Liver (tissue), 9 donors: ENCODE data around the gene ZNF782. TPM values are rescaled to one million over a fixed set of nuclear protein-coding genes. Genes with fewer than 3 reads are reported as not detected.

ENCODE experiments used
- DNase-seq: peaks from one replicate; pipeline ENCODE4 v3.0.0-alpha.2; 2017; ENCODE audit warnings: low spot score
- H3K27ac ChIP-seq, 2 donors: one replicate each; pipeline ENCODE4 v1.7.0; 2013; ENCODE audit warnings: inconsistent platforms in 2 of 2, low read length in 2 of 2, control low read depth in 1 of 2, low read depth in 1 of 2, mild to moderate bottlenecking in 1 of 2
- H3K27me3 ChIP-seq, 4 donors: one replicate each; pipeline versions ENCODE4 v1.6.1 to v1.7.0; 2013; ENCODE audit warnings: low read length in 3 of 4, inconsistent platforms in 1 of 4, mild to moderate bottlenecking in 1 of 4, moderate library complexity in 1 of 4; ENCODE audit not compliant: control insufficient read depth in 4 of 4, insufficient read depth in 4 of 4
- H3K36me3 ChIP-seq, 4 donors: one replicate each; pipeline versions ENCODE4 v1.6.1 to v1.7.0; 2013; ENCODE audit warnings: low read length in 3 of 4, mild to moderate bottlenecking in 3 of 4, low read depth in 1 of 4, moderate library complexity in 1 of 4; ENCODE audit not compliant: control insufficient read depth in 4 of 4, insufficient read depth in 3 of 4
- H3K4me1 ChIP-seq, 4 donors: one replicate each; pipeline versions ENCODE4 v1.6.1 to v1.7.0; 2013; ENCODE audit warnings: low read length in 3 of 4, mild to moderate bottlenecking in 3 of 4, moderate library complexity in 1 of 4; ENCODE audit not compliant: control insufficient read depth in 4 of 4, insufficient read depth in 4 of 4
- H3K4me3 ChIP-seq, 3 donors: one replicate each; pipeline versions ENCODE4 v1.6.1 to v1.7.0; 2013; ENCODE audit warnings: low read length in 3 of 3, control low read depth in 1 of 3, low read depth in 1 of 3, mild to moderate bottlenecking in 1 of 3
- H3K9ac ChIP-seq, 2 donors: one replicate each; pipeline ENCODE4 v1.7.0; 2013; ENCODE audit warnings: low read length in 2 of 2, mild to moderate bottlenecking in 2 of 2, moderate library complexity in 2 of 2, control low read depth in 1 of 2, low read depth in 1 of 2
- H3K9me3 ChIP-seq, 4 donors: one replicate each; pipeline versions ENCODE4 v1.6.1 to v1.7.0; 2013; ENCODE audit warnings: low read length in 3 of 4; ENCODE audit not compliant: control insufficient read depth in 4 of 4
- EGR1 ChIP-seq, 2 donors: IDR thresholded peaks; 2 replicates each; pipeline ENCODE4 v1.6.1; 2016 to 2018; ENCODE audit warnings: antibody characterized with exemption in 2 of 2, low read depth in 2 of 2
- FOXA1 ChIP-seq: IDR thresholded peaks from 2 replicates; pipeline ENCODE4 v1.6.1; 2016; ENCODE audit warnings: antibody characterized with exemption
- FOXA2 ChIP-seq: IDR thresholded peaks from 2 replicates; pipeline ENCODE4 v1.6.1; 2016; ENCODE audit warnings: antibody characterized with exemption
- GABPA ChIP-seq, 2 donors: IDR thresholded peaks in 1 of 2; conservative IDR thresholded peaks in 1 of 2; 2 replicates each; pipeline ENCODE4 v1.6.1; 2016; ENCODE audit warnings: antibody characterized with exemption in 2 of 2, mild to moderate bottlenecking in 1 of 2, moderate library complexity in 1 of 2
- HNF4A ChIP-seq, 2 donors: conservative IDR thresholded peaks; 2 replicates each; pipeline ENCODE4 v1.6.1; 2016; ENCODE audit warnings: antibody characterized with exemption in 2 of 2, mild to moderate bottlenecking in 2 of 2
- HNF4G ChIP-seq: IDR thresholded peaks from 2 replicates; pipeline ENCODE4 v1.6.1; 2016; ENCODE audit warnings: antibody characterized with exemption
- JUND ChIP-seq, 2 donors: IDR thresholded peaks; 2 replicates each; pipeline ENCODE4 v1.6.1; 2016; ENCODE audit warnings: antibody characterized with exemption in 2 of 2
- NR2F2 ChIP-seq: IDR thresholded peaks from 2 replicates; pipeline ENCODE4 v1.6.1; 2016; ENCODE audit warnings: antibody characterized with exemption
- RAD21 ChIP-seq, 2 donors: IDR thresholded peaks; 2 replicates each; pipeline ENCODE4 v1.6.1; 2016; ENCODE audit warnings: antibody characterized with exemption in 2 of 2, mild to moderate bottlenecking in 2 of 2
- RXRA ChIP-seq, 2 donors: IDR thresholded peaks; 2 replicates each; pipeline ENCODE4 v1.6.1; 2017 to 2018; ENCODE audit warnings: antibody characterized with exemption in 2 of 2, mild to moderate bottlenecking in 1 of 2
- SP1 ChIP-seq: IDR thresholded peaks from 2 replicates; pipeline ENCODE4 v1.6.1; 2018; ENCODE audit warnings: antibody characterized with exemption, mild to moderate bottlenecking
- TAF1 ChIP-seq: conservative IDR thresholded peaks from 2 replicates; pipeline ENCODE4 v1.6.1; 2016; ENCODE audit warnings: antibody characterized with exemption, mild to moderate bottlenecking
- YY1 ChIP-seq: IDR thresholded peaks from 2 replicates; pipeline ENCODE4 v1.6.1; 2016; ENCODE audit warnings: antibody characterized with exemption, mild to moderate bottlenecking
- WGBS: extraction: QIAGEN DNeasy Blood & Tissue Kit; methylation state at CpG from one replicate; pipeline ENCODE4 v1.1.7; 2013; 5-methylcytosine and 5-hydroxymethylcytosine counted together
- polyA plus RNA-seq, 2 donors: library from polyadenylated mRNA; stranded (reverse) in 1 of 2; unstranded in 1 of 2; fragments of 200-250 nt in 1 of 2; fragments of >200 nt in 1 of 2; fragmentation: Nextera tagmentation in 1 of 2; extraction: Ambion mirVana in 1 of 2; gene quantifications; one replicate each; pipeline versions ENCODE4 v1.2.1 to v1.2.3, GENCODE V29; 2013 to 2015
- total RNA-seq, 2 donors: library from RNA; depleted of rRNA; stranded (reverse); fragments of >200 nt; gene quantifications; one replicate each; pipeline ENCODE4 v1.2.3, GENCODE V29; 2014
- TF ChIP-seq, protein P1 (sequence below): IDR thresholded peaks from 2 replicates; pipeline ENCODE4 v1.6.1; 2016; ENCODE audit warnings: antibody characterized with exemption
- TF ChIP-seq, protein P2 (sequence below): IDR thresholded peaks from 2 replicates; pipeline ENCODE4 v1.6.1; 2016; ENCODE audit warnings: antibody characterized with exemption
- TF ChIP-seq, protein P3 (sequence below): fragments of 150-350 bp; IDR thresholded peaks from 2 replicates; pipeline ENCODE4 v1.5.1; 2017; ENCODE audit warnings: improper control_type of control experiment, low read depth, low read length; ENCODE audit not compliant: missing input control
- TF ChIP-seq, protein P4 (sequence below): IDR thresholded peaks from 2 replicates; pipeline ENCODE4 v1.6.1; 2016; ENCODE audit warnings: antibody characterized with exemption
- TF ChIP-seq, protein P5 (sequence below): IDR thresholded peaks from 2 replicates; pipeline ENCODE4 v1.6.1; 2016; ENCODE audit warnings: antibody characterized with exemption, mild to moderate bottlenecking
- donor health status: healthy.
- donor health status: healthy.
- donor health status: healthy.
- donor health status: healthy.
- donor health status: healthy.

Gene ZNF782
- total and polyA plus RNA-seq, 4 donors = 0.70 to 7.4 (median 2.1) TPM

DNA sequence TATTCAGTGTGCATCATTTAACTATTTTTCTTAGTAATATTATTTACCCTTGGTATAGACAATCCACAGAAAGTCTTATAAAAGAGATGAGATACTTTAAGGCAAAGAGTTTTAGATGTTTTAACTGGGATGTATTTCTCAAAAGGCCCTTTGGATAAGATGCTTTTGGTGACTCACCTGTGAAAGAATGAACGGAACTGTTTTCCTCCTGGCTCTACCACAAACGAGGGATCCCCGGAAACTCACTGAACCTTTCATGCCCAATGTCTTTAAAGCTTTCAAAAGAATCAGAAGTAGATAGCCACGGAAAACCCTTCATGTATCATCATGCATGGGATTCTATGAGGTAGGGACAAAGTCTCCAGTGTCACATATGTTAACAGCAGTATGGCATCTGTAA, 1.6 kb downstream of the ZNF782 start:
- no peak overlapping the region for H3K27ac ChIP-seq
- no peaks in the 10 kb centered on the region for H3K36me3 ChIP-seq
- 92% methylated on average over 4 of the region's 4 CpGs for WGBS
- H3K4me3 ChIP-seq = no peak overlapping the region
- DNase-seq = no peak
- TF ChIP-seq, protein P1, sequence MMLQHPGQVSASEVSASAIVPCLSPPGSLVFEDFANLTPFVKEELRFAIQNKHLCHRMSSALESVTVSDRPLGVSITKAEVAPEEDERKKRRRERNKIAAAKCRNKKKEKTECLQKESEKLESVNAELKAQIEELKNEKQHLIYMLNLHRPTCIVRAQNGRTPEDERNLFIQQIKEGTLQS = no peak
- TF ChIP-seq YY1 = no peak
- no peak for TF ChIP-seq NR2F2
- TF ChIP-seq JUND (IDR thresholded peaks at IDR 0.05) = no peak
- TF ChIP-seq, protein P2, sequence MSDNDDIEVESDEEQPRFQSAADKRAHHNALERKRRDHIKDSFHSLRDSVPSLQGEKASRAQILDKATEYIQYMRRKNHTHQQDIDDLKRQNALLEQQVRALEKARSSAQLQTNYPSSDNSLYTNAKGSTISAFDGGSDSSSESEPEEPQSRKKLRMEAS = no peak
- TF ChIP-seq FOXA1 = no peak
- TF ChIP-seq RXRA (IDR thresholded peaks at IDR 0.05) = no peak
- TF ChIP-seq RAD21 (IDR thresholded peaks at IDR 0.05) = no peak
- no peak for TF ChIP-seq GABPA (IDR thresholded peaks at IDR 0.05 in 1 of 2, conservative IDR thresholded peaks at IDR 0.05 in 1 of 2)
- no peak for TF ChIP-seq SP1
- TF ChIP-seq HNF4A (conservative IDR thresholded peaks at IDR 0.05) = no peak
- no peak for TF ChIP-seq HNF4G
- no peak for TF ChIP-seq EGR1 (IDR thresholded peaks at IDR 0.05; ENCODE audit: low read depth in 2 of 2)
- TF ChIP-seq, protein P3, sequence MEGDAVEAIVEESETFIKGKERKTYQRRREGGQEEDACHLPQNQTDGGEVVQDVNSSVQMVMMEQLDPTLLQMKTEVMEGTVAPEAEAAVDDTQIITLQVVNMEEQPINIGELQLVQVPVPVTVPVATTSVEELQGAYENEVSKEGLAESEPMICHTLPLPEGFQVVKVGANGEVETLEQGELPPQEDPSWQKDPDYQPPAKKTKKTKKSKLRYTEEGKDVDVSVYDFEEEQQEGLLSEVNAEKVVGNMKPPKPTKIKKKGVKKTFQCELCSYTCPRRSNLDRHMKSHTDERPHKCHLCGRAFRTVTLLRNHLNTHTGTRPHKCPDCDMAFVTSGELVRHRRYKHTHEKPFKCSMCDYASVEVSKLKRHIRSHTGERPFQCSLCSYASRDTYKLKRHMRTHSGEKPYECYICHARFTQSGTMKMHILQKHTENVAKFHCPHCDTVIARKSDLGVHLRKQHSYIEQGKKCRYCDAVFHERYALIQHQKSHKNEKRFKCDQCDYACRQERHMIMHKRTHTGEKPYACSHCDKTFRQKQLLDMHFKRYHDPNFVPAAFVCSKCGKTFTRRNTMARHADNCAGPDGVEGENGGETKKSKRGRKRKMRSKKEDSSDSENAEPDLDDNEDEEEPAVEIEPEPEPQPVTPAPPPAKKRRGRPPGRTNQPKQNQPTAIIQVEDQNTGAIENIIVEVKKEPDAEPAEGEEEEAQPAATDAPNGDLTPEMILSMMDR = no peak
- TF ChIP-seq FOXA2 = no peak
- TF ChIP-seq TAF1 = no peak
- TF ChIP-seq, protein P4, sequence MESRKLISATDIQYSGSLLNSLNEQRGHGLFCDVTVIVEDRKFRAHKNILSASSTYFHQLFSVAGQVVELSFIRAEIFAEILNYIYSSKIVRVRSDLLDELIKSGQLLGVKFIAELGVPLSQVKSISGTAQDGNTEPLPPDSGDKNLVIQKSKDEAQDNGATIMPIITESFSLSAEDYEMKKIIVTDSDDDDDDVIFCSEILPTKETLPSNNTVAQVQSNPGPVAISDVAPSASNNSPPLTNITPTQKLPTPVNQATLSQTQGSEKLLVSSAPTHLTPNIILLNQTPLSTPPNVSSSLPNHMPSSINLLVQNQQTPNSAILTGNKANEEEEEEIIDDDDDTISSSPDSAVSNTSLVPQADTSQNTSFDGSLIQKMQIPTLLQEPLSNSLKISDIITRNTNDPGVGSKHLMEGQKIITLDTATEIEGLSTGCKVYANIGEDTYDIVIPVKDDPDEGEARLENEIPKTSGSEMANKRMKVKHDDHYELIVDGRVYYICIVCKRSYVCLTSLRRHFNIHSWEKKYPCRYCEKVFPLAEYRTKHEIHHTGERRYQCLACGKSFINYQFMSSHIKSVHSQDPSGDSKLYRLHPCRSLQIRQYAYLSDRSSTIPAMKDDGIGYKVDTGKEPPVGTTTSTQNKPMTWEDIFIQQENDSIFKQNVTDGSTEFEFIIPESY = no peak
- TF ChIP-seq, protein P5, sequence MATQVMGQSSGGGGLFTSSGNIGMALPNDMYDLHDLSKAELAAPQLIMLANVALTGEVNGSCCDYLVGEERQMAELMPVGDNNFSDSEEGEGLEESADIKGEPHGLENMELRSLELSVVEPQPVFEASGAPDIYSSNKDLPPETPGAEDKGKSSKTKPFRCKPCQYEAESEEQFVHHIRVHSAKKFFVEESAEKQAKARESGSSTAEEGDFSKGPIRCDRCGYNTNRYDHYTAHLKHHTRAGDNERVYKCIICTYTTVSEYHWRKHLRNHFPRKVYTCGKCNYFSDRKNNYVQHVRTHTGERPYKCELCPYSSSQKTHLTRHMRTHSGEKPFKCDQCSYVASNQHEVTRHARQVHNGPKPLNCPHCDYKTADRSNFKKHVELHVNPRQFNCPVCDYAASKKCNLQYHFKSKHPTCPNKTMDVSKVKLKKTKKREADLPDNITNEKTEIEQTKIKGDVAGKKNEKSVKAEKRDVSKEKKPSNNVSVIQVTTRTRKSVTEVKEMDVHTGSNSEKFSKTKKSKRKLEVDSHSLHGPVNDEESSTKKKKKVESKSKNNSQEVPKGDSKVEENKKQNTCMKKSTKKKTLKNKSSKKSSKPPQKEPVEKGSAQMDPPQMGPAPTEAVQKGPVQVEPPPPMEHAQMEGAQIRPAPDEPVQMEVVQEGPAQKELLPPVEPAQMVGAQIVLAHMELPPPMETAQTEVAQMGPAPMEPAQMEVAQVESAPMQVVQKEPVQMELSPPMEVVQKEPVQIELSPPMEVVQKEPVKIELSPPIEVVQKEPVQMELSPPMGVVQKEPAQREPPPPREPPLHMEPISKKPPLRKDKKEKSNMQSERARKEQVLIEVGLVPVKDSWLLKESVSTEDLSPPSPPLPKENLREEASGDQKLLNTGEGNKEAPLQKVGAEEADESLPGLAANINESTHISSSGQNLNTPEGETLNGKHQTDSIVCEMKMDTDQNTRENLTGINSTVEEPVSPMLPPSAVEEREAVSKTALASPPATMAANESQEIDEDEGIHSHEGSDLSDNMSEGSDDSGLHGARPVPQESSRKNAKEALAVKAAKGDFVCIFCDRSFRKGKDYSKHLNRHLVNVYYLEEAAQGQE = no peak
- H3K27me3 ChIP-seq = no peaks in the 10 kb centered on the region
- H3K9ac ChIP-seq = no peak overlapping the region
- peaks cover 0 to 10% (median 3%) of the 10 kb centered on the region in 4 donors for H3K9me3 ChIP-seq
- H3K4me1 ChIP-seq = peaks cover 0 to 29% (median 13%) of the 10 kb centered on the region in 4 donors
